Embryonic facial prominence (tissue), 1 donor: ENCODE measurements around the gene MAP3K8.
"Not testable (repeated sequence)": the region's sequence is repeated elsewhere in the genome, so short reads cannot be mapped to it uniquely, and the experiment has no call there.

Experiments used
- DNase-seq: peaks from one replicate; pipeline ENCODE4 v3.0.0-alpha.2; 2016; ENCODE audit errors: extremely low spot score

Gene MAP3K8

GRCh38 chr10:30422981-30423654 is 10.9 kb upstream of the MAP3K8 start:
- DNase-seq = no peak

DNA sequence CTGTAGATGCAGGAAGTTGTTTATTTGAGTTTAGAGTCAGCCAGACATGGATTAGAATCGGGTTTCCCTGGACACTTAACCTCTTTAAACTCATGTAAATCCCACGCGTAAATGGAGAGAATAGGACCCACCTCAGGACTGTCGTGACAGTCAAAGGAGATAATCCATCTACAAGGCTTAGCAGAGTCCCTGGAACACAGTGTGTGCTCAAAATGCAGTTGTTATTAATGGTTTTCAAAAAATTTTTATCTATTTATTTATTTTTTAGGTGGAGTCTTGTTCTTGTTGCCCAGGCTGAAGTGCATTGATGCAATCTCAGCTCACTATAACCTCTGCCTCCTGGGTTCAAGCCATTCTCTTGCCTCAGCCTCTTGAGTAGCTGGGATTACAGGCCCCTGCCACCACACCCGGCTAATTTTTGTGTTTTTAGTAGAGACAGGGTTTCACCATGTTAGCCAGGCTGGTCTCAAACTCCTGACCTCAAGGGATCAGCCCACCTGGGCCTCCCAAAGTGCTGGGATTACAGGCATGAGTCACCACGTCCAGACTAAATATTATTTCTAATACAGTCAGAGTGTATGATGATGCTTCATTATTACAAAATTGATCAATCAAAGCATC is 10.2 kb upstream of the MAP3K8 start:
- not testable (repeated sequence) for DNase-seq

DNA sequence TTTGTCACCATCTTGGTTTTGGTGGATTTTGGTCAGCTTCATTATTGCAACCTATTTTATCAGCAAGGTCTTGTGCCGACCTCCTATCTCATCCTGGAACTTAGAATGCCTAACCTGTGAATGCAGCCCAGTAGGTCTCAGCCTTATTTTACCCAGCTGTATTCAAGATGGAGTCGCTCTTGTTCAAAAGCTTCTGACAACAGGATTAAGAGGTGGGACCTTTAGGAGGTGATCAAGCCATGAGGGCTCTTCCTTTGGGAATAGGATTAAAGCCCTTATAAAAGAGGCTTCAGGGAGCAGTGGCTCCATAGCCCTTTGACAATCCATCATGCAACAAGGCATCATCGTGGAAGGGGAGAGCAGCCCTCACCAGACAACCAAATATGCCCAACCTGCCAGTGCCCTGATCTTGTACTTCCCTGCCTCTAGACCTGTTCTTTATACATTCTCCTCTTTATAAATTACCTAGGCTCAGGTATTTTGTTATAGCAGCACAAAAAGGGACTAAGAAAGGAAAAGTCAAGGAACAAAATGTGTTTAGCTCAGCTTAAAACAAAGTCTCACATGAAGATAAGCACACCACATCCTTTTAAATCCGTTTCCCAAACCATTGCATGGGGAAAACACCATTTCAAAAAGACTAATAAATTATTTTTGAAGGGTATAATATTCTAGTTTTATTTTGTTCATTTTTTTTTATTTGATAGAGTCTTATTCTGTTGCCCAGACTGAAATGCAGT is 8.5 kb upstream of the MAP3K8 start:
- no peak for DNase-seq

DNA sequence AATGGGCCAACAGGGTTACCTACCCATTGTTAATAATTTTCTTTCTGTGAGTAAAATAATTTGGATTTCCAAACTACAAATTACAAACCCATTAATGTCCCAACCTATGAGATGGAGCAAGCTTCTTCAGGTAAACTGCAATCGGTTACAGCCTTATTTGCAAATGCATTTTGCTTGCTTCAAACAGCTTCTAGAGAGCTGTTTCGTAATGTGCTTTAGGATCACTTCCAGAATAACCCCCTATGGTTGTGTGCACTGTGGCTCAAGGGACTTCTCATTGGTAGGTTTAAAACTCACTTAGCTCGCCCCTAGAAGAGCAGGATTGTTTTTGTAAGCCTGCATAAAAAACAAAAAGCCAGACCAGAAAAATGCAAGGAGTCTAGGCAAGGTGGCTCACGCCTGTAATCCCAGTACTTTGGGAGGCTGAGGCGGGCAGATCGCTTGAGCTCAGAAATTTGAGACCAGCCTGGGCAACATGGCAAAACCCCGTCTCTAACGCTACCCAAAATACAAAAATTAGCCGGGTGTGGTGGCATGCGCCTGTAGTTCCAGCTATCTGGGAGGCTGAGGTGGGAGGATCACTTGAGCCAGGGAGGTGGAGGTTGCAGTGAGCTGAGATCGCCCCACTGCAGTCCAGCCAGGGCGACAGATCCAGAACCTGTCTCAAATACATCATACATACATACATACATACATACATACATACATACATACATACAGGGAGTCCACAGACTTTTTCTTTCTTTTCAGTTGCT is 3.3 kb upstream of the MAP3K8 start:
- no peak for DNase-seq

DNA sequence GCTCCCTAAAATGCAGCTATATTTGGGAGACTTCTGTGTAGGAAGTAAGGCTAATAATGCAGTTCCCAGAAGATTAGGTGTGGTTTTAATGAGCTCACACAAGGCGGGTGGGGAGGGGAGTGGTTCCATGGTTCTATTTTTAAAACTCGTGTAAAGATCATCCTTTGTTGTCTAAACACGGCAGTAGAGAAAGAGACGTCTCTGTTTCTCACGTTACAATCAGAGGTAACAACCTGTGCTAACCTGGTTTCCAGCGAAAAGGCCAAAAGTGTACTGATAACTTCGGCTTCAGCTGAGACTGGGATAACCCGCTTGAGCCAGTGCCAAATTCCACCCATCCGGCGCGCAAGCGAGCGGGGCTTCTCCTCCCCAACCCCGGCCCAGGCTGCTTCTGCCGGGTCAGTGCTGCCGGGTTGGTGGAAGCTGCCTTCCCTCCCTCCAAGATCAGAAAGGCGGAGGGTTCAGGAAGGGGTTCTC is 2.5 kb upstream of the MAP3K8 start:
- no peak for DNase-seq

DNA sequence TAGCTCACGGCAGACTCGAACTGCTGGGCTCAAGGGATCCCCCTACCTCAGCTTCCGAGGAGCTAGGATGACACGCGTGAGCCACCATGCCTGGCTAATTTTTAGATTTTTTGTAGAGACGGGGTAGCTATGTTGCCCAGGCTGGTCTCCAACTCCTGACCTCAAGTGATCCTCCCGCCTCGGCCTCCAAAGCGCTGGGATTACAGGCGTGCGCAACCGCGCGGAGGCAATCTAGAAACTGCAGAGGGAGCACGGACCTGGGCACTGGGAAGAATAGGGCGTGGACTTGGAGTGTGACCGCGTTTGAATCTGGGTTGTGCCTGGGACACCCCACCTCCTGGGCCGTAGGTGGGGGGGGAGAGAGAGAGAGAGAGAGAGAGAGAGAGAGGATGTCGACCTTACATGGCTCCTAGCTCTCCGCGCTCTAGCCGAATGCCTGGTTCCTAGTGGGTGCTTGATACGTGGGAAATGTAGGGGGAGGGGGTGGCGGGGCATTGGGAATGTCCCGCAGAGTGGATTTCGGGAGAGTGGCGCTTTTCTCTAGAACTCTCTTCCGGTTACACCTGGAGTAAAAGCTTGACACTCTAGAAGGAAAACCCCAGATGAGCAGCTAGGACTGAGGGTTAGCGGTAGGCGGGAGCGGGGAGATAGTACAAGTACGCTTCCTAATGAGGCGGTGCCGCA is 1.2 kb upstream of the MAP3K8 start:
- no peak for DNase-seq

DNA sequence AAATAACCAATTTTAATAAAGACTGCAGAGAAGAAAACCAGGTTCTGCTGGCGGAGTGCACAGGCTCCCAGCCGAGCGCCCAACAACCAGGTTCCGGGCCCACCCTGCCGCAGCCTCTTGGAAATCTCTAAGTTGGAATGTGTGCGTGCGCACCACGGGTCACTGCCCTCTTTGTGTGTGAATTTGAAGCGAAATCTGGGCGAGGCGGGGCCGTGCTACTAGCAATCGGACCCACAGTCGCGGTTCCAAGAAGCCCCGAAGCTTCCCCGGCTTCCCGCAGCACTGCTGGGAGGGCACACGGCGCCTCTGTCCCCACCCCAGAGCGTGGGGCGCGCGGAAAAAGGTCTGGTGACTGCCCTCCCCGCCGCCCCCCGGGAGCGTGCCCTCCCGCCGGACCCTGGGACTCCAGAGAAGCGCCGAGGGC is 666 bp upstream of the MAP3K8 start:
- DNase-seq = no peak

DNA sequence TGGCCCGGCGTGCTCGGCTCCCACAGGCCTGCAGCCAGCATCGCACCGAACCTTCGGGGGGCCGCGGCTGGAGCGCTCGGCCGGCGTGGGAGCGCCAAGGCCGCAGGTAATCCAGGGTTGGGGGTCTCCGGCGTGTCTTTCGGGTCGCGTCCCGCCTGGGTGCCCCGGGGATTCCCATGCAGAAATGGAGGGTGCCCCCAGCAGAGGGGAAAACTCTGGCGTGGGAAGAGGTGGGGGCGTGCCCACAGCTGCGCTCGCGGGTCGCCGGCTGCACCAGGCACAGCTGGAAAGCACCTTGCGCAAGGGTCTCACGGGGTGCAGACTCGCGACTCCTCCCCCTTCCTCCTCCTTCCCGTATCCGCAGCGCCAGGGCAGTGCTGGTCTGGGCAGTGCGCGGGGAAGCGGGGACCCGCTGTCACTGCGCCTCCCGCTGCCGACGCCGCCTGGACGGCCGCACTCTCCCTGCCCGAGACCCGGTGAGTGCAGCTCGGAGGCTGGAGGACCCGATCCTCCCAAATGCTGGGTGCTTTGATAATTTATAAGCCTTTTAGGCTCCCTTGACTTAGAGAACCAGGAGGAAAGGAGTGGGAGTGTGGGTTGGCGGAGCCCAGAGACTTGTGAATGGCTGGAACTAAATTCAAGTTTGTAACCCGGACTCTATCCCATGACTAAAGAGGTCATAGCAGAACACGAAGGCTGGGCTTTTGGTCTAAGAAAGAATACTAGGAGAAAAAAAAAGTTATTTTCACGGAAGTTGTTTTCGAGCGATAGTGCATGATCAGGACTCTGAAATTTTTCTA is 489 bp downstream of the MAP3K8 start:
- no peak for DNase-seq

- DNase-seq = no peak
These were observed 1.1 kb downstream of the MAP3K8 start for GRCh38 chr10:30435073-30435422.

- not testable (repeated sequence) for DNase-seq
These were observed 1.6 kb downstream of the MAP3K8 start for GRCh38 chr10:30435499-30436167.

- no peak for DNase-seq
These were observed 2.2 kb downstream of the MAP3K8 start for GRCh38 chr10:30436191-30436611.

DNA sequence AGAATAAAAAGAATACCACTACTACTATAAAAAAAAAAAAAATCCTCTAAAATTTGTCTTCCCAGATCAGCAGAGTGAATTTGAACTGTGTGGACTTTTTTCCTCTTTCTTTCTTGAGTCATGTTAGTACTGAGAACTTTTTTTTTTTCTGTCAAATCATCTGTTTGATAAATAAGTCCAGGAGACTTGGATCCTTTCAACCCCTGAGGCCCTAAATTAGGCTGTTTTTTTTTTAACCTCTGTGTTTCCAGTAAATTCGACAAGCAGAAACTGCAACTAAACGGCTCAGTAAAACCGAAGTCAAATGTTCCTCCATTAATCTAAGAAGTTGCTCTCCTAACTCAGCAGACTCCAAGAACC is 2.7 kb downstream of the MAP3K8 start:
- DNase-seq = no peak

DNA sequence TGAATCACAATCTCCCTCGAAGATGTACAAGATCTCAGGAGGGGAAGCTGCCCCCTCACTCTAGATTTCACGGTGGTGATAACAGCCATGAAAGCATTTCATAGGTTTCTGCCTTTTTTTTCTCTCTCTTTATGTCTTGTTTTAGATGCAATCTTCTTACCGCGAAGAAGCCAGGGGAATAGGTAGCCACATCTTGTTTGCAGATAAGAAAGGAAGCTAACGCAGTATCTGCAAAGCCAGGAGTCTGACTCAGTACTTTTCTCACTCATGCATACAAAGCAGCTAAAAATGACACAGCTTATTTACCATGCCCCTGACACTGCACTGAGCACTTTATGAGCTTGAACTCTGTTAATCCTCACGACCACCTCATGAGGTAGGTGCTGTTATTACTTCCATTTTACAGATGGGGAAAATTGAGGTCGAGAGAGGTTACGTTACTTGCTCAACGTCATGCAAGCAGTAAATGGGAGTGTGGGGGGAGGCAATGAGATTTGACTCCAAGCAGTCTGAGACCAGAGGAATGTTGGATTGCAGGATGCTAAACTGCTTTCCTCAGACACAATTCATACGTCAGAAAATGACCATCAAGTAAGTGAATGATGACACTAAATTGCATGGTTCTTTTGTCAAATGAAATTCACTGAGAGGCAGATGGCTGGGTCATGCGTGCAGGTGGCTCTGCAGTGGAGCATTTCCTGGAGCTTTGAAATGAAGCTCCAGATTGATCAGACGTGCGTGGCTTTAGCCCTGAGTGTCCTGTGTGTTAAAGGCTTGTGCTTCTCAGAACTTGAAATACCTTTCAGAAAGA is 3.3 kb downstream of the MAP3K8 start:
- no peak for DNase-seq

DNA sequence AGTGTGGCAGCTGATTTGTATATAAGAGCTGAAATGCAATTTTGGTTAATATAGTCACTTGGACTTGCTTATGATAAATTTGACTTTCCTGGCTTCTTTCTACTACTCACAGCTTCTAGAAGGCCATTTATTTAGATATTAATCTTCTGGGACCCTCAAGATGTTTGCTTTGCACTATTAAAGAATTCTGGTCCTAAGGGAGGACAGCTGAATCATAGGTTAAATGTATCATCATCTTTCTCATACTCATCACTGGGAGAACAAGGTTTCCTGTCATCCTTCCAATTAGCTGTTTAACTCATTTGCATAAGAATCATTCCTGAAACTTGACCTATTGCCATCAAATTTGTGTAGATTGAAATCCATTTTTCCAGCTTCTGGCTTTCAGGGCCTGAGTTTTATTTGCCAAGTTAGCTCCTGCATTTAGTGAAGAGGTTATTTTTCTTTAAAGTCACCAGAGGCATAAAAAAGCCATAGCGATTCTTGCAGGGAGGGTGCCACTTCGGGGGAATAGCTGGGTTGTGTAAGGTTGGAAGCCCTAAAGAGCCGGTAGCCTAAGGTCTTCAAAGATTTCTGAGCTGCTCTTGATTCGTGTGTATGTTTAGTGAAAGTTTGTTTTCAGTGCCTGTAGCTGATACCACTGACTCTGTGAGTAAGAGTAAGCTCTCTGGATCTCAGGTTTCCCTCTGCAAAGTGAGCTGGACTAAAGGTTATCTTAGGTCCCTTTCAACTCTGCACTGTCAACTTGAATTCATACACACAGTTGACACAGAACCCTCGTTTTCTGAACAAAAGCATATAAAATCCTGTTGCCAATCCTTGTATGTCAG is 4.3 kb downstream of the MAP3K8 start:
- DNase-seq = no peak

DNA sequence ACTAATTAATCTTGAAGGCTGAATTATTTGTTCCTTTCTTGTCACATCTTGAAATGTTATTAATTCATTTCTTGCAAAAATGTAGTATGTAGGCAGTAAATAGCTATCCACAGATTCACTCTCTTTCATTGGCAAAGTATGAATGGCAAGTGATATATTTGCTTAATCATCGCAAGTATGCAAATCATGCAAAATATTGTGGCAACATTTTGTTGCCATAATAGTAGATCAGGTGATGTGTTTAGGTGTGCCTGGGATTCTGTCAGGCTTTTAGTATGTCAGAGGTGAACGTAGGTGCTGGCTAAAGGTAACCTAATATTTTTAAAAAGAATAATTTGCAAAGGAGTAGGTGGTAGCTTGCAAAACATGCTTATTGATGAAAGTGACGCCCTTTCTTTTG is 5.9 kb downstream of the MAP3K8 start:
- DNase-seq = no peak

DNA sequence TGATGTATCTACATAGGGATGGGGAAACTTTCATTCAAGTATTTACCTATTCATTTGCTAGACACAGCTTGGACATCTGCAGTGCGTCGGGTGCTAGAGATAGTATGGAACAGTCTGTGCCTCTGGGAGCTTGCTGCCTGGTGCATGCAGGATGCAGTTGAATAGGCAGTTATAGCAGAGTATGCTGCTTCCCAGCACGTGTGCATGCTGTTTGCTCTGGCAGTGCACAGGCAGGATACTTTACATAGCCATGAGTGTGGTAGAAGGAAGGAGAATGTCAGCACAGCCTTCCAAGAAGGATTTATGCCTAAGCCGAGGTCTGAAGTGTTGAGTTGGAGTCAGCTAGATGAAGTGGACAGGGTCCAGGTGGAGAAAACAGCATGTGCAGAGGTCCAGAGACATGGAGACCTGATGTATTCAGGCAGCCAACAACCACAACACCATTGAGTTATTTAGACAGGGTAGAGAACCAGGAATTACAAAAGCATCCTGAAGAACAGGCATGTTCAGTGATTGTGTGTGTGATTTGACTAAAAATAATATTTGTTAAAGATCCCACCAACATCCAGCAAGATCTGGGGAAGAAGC is 8.1 kb downstream of the MAP3K8 start:
- no peak for DNase-seq

DNA sequence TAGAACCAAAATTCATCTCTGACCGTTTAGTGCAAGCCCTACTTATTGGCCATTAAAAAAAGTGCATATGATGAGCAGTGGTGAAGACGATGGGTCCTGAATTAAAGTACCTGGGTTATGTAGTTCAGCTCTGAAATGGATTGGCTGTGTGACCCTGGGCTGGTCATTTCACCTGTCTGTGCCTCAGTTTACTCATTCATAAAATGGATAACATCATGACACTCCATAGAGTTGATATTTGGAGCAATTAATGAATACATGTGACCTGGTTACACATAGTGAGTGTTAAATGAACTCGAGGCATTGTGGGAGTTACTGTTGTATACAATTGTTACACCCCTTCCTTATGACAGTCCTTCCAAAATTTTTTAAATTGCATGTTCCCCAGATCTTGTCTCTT is 9.1 kb downstream of the MAP3K8 start:
- no peak for DNase-seq

- no peak for DNase-seq
These were observed 11.7 kb downstream of the MAP3K8 start for GRCh38 chr10:30445711-30446110.
